ENCODE data around the gene MFSD8.

The MFSD8 gene

GRCh38 chr4:127995776-127996175 is 30.8 kb upstream of the MFSD8 start:
- peaks cover 12 to 15% of the 10 kb centered on the region in 2 experiments for H3K4me1 ChIP-seq (ENCODE audit: control insufficient read depth in 1 of 2, insufficient read depth in 1 of 2, low read depth in 1 of 2, low read length in 1 of 2)
- H3K9me3 ChIP-seq: no peaks in the 10 kb centered on the region
- no peak overlapping the region for H3K4me3 ChIP-seq (ENCODE audit: low read depth in 1 of 2, low read length in 1 of 2)
- H3K36me3 ChIP-seq: peaks cover 4% of the 10 kb centered on the region
- H3K27me3 ChIP-seq: no peaks in the 10 kb centered on the region
- TF ChIP-seq CTCF (IDR thresholded peaks at IDR 0.05): no peak
- no peak overlapping the region for H3K27ac ChIP-seq

- Histone ChIP-seq H3K27ac (peak overlapping the region; percentile 59), H3K4me1 (ENCODE audit: control insufficient read depth in 1 of 2, insufficient read depth in 1 of 2, low read depth in 1 of 2, low read length in 1 of 2) (peaks cover 12 to 15% of the 10 kb centered on the region in 2 experiments), H3K9me3 (no peaks in the 10 kb centered on the region), H3K4me3 (ENCODE audit: low read depth in 1 of 2, low read length in 1 of 2) (peak overlapping the region in 1 of 2 experiments; percentile 12), H3K36me3 (peaks cover 22% of the 10 kb centered on the region), H3K27me3 (no peaks in the 10 kb centered on the region)
- no peak for TF ChIP-seq CTCF (IDR thresholded peaks at IDR 0.05)
Observed at GRCh38 chr4:127993151-127993550, 28.2 kb upstream of the MFSD8 start.

- H3K4me3 ChIP-seq (ENCODE audit: low read depth in 1 of 2, low read length in 1 of 2): no peak overlapping the region
- no peak overlapping the region for H3K27ac ChIP-seq
- H3K4me1 ChIP-seq (ENCODE audit: control insufficient read depth in 1 of 2, insufficient read depth in 1 of 2, low read depth in 1 of 2, low read length in 1 of 2): peaks cover 11 to 12% of the 10 kb centered on the region in 2 experiments
- H3K27me3 ChIP-seq: no peaks in the 10 kb centered on the region
- no peak for TF ChIP-seq CTCF (IDR thresholded peaks at IDR 0.05)
- peaks cover 58% of the 10 kb centered on the region for H3K36me3 ChIP-seq
- no peaks in the 10 kb centered on the region for H3K9me3 ChIP-seq
Observed at GRCh38 chr4:127988638-127989037, 23.7 kb upstream of the MFSD8 start.

- Histone ChIP-seq H3K9me3 (no peaks in the 10 kb centered on the region), H3K36me3 (peaks cover 59% of the 10 kb centered on the region), H3K4me1 (ENCODE audit: control insufficient read depth in 1 of 2, insufficient read depth in 1 of 2, low read depth in 1 of 2, low read length in 1 of 2) (no peaks in the 10 kb centered on the region), H3K4me3 (ENCODE audit: low read depth in 1 of 2, low read length in 1 of 2) (no peak overlapping the region), H3K27me3 (no peaks in the 10 kb centered on the region), H3K27ac (no peak overlapping the region)
- no peak for TF ChIP-seq CTCF (IDR thresholded peaks at IDR 0.05)
Observed at GRCh38 chr4:127985989-127986388, 21.0 kb upstream of the MFSD8 start.

- Histone ChIP-seq H3K27ac (no peak overlapping the region), H3K4me3 (ENCODE audit: low read depth in 1 of 2, low read length in 1 of 2) (no peak overlapping the region), H3K4me1 (ENCODE audit: control insufficient read depth in 1 of 2, insufficient read depth in 1 of 2, low read depth in 1 of 2, low read length in 1 of 2) (no peaks in the 10 kb centered on the region), H3K36me3 (peaks cover 39% of the 10 kb centered on the region), H3K27me3 (no peaks in the 10 kb centered on the region), H3K9me3 (no peaks in the 10 kb centered on the region)
- TF ChIP-seq CTCF (IDR thresholded peaks at IDR 0.05): no peak
Observed at GRCh38 chr4:127982445-127982844, 17.5 kb upstream of the MFSD8 start.

GRCh38 chr4:127978930-127979329 is 14.0 kb upstream of the MFSD8 start:
- peaks cover 6% of the 10 kb centered on the region for H3K36me3 ChIP-seq
- no peak overlapping the region for H3K4me3 ChIP-seq (ENCODE audit: low read depth in 1 of 2, low read length in 1 of 2)
- H3K9me3 ChIP-seq: no peaks in the 10 kb centered on the region
- no peak for TF ChIP-seq CTCF (IDR thresholded peaks at IDR 0.05)
- H3K27ac ChIP-seq: no peak overlapping the region
- no peaks in the 10 kb centered on the region for H3K27me3 ChIP-seq
- H3K4me1 ChIP-seq (ENCODE audit: control insufficient read depth in 1 of 2, insufficient read depth in 1 of 2, low read depth in 1 of 2, low read length in 1 of 2): no peaks in the 10 kb centered on the region
